ENCODE measurements around the gene ACADVL.
"Not testable (repeated sequence)": the region's sequence is repeated elsewhere in the genome, so short reads cannot be mapped to it uniquely, and the experiment has no call there.

The ACADVL gene

GRCh38 chr17:7240375-7240774, 20.6 kb downstream of the ACADVL start:
- FAIRE-seq, result peak; percentile 50

GRCh38 chr17:7241090-7241733, 21.5 kb downstream of the ACADVL start:
- no peak for DNase-seq (ENCODE audit: insufficient read length, low spot score)
- FAIRE-seq, result peak; percentile 88
- TF ChIP-seq POU2F2 (IDR thresholded peaks at IDR 0.05; ENCODE audit: low read depth, low read length), result no peak
- no peak for TF ChIP-seq TAF1 (IDR thresholded peaks at IDR 0.05; ENCODE audit: low read depth, low read length)
- TF ChIP-seq SPI1 (IDR thresholded peaks at IDR 0.05; ENCODE audit: low read depth, low read length), result no peak
- no peak for TF ChIP-seq POLR2AphosphoS5 (IDR thresholded peaks at IDR 0.05; ENCODE audit: low read depth, low read length)
- TF ChIP-seq POLR2A (IDR thresholded peaks at IDR 0.05; ENCODE audit: low read depth, low read length), result no peak
- no peak for TF ChIP-seq PAX5 (IDR thresholded peaks at IDR 0.05; ENCODE audit: insufficient read depth, low read length, severe bottlenecking)

More at GRCh38 chr17:7240375-7240774, 20.6 kb downstream of the ACADVL start:
- TF ChIP-seq SPI1 (IDR thresholded peaks at IDR 0.05; ENCODE audit: low read depth, low read length) (peak; percentile 68), PAX5 (IDR thresholded peaks at IDR 0.05; ENCODE audit: insufficient read depth, low read length, severe bottlenecking) (no peak)
- no peak for DNase-seq (ENCODE audit: insufficient read length, low spot score)

- peak; percentile 59 for DNase-seq (ENCODE audit: insufficient read length, low spot score)
- 0 out of 2 replicates have a peak, but pooled peaks have one; percentile 24 for TF ChIP-seq POU2F2 (IDR thresholded peaks at IDR 0.05; ENCODE audit: low read depth, low read length)
- peak; percentile 35; the same call in 1 of the 2 replicates for TF ChIP-seq TAF1 (IDR thresholded peaks at IDR 0.05; ENCODE audit: low read depth, low read length)
- no peak for TF ChIP-seq PAX5 (IDR thresholded peaks at IDR 0.05; ENCODE audit: insufficient read depth, low read length, severe bottlenecking)
- TF ChIP-seq SPI1 (IDR thresholded peaks at IDR 0.05; ENCODE audit: low read depth, low read length), result peak; percentile 89
- 0 out of 2 replicates have a peak, but pooled peaks have one; percentile 28 for TF ChIP-seq POLR2AphosphoS5 (IDR thresholded peaks at IDR 0.05; ENCODE audit: low read depth, low read length)
- TF ChIP-seq POLR2A (IDR thresholded peaks at IDR 0.05; ENCODE audit: low read depth, low read length), result no peak
- peak; percentile 99 for FAIRE-seq
Measured at GRCh38 chr17:7241783-7242716, 22.3 kb downstream of the ACADVL start, which contains the start of gene GABARAP. GABARAP (minus strand) TSS chr17:7242449; CDS start chr17:7242330, 119 bp downstream.

- DNase-seq (ENCODE audit: insufficient read length, low spot score) (peak; percentile 89), FAIRE-seq (no peak)
- TF ChIP-seq POU2F2 (IDR thresholded peaks at IDR 0.05; ENCODE audit: low read depth, low read length) (peak; percentile 85; the same call in 1 of the 2 replicates), TAF1 (IDR thresholded peaks at IDR 0.05; ENCODE audit: low read depth, low read length) (no peak), POLR2A (IDR thresholded peaks at IDR 0.05; ENCODE audit: low read depth, low read length) (peak; percentile 71; the same call in 1 of the 2 replicates), POLR2AphosphoS5 (IDR thresholded peaks at IDR 0.05; ENCODE audit: low read depth, low read length) (peak; percentile 85)
Measured at GRCh38 chr17:7242717-7243452, 23.1 kb downstream of the ACADVL start.

- FAIRE-seq, result no peak
- TF ChIP-seq POLR2AphosphoS5 (IDR thresholded peaks at IDR 0.05; ENCODE audit: low read depth, low read length) (no peak), SPI1 (IDR thresholded peaks at IDR 0.05; ENCODE audit: low read depth, low read length) (no peak), PAX5 (IDR thresholded peaks at IDR 0.05; ENCODE audit: insufficient read depth, low read length, severe bottlenecking) (no peak), POU2F2 (IDR thresholded peaks at IDR 0.05; ENCODE audit: low read depth, low read length) (no peak), POLR2A (IDR thresholded peaks at IDR 0.05; ENCODE audit: low read depth, low read length) (no peak), TAF1 (IDR thresholded peaks at IDR 0.05; ENCODE audit: low read depth, low read length) (no peak)
- DNase-seq (ENCODE audit: insufficient read length, low spot score), result no peak
Measured at GRCh38 chr17:7243453-7243729, 23.7 kb downstream of the ACADVL start.

GRCh38 chr17:7243838-7244237, 24.1 kb downstream of the ACADVL start:
- DNase-seq (ENCODE audit: insufficient read length, low spot score); FAIRE-seq: not testable (repeated sequence)

- DNase-seq (ENCODE audit: insufficient read length, low spot score) (no peak), FAIRE-seq (peak; percentile 13)
- TF ChIP-seq SPI1 (IDR thresholded peaks at IDR 0.05; ENCODE audit: low read depth, low read length) (no peak), PAX5 (IDR thresholded peaks at IDR 0.05; ENCODE audit: insufficient read depth, low read length, severe bottlenecking) (no peak)
Measured at GRCh38 chr17:7246779-7247178, 27.0 kb downstream of the ACADVL start.

- no peak for FAIRE-seq
- TF ChIP-seq TAF1 (IDR thresholded peaks at IDR 0.05; ENCODE audit: low read depth, low read length) (no peak), SPI1 (IDR thresholded peaks at IDR 0.05; ENCODE audit: low read depth, low read length) (no peak), POLR2A (IDR thresholded peaks at IDR 0.05; ENCODE audit: low read depth, low read length) (no peak), PAX5 (IDR thresholded peaks at IDR 0.05; ENCODE audit: insufficient read depth, low read length, severe bottlenecking) (no peak), POU2F2 (IDR thresholded peaks at IDR 0.05; ENCODE audit: low read depth, low read length) (no peak), POLR2AphosphoS5 (IDR thresholded peaks at IDR 0.05; ENCODE audit: low read depth, low read length) (no peak)
- DNase-seq (ENCODE audit: insufficient read length, low spot score), result no peak
Measured at GRCh38 chr17:7248796-7249195, 29.1 kb downstream of the ACADVL start.

- no peak for DNase-seq (ENCODE audit: insufficient read length, low spot score)
- TF ChIP-seq PAX5 (IDR thresholded peaks at IDR 0.05; ENCODE audit: insufficient read depth, low read length, severe bottlenecking) (no peak), POLR2A (IDR thresholded peaks at IDR 0.05; ENCODE audit: low read depth, low read length) (no peak), SPI1 (IDR thresholded peaks at IDR 0.05; ENCODE audit: low read depth, low read length) (no peak), POLR2AphosphoS5 (IDR thresholded peaks at IDR 0.05; ENCODE audit: low read depth, low read length) (no peak), POU2F2 (IDR thresholded peaks at IDR 0.05; ENCODE audit: low read depth, low read length) (no peak), TAF1 (IDR thresholded peaks at IDR 0.05; ENCODE audit: low read depth, low read length) (no peak)
- FAIRE-seq, result no peak
Measured at GRCh38 chr17:7249214-7249613, 29.5 kb downstream of the ACADVL start.

Data from GM12891 (cell line).